Measurements from ENCODE around the gene BCAS1.

BCAS1 gene

DNA sequence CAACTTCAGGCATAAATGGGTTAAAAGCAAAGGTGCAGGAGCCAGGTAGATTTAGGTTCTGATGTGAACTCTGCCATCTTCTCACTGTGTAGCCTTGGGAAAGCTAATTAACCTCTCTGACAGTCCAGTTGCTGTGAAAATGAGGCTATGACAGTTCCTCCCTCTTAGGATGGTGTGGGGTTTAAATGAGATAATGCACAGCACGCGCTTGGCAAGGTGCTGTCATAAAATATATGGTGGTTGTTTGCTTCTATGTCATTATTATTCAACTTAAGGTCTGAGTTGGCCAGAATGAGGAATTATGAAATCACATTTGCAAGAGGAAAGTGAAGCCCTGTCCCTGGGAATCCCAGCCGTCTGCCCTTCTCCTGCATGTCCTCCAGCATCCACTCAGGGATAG is 15.5 kb upstream of the BCAS1 start:
- H3K4me3 ChIP-seq (replicated peaks; ENCODE audit: low read depth, low read length) = no peak overlapping the region
- TF ChIP-seq, protein P1, sequence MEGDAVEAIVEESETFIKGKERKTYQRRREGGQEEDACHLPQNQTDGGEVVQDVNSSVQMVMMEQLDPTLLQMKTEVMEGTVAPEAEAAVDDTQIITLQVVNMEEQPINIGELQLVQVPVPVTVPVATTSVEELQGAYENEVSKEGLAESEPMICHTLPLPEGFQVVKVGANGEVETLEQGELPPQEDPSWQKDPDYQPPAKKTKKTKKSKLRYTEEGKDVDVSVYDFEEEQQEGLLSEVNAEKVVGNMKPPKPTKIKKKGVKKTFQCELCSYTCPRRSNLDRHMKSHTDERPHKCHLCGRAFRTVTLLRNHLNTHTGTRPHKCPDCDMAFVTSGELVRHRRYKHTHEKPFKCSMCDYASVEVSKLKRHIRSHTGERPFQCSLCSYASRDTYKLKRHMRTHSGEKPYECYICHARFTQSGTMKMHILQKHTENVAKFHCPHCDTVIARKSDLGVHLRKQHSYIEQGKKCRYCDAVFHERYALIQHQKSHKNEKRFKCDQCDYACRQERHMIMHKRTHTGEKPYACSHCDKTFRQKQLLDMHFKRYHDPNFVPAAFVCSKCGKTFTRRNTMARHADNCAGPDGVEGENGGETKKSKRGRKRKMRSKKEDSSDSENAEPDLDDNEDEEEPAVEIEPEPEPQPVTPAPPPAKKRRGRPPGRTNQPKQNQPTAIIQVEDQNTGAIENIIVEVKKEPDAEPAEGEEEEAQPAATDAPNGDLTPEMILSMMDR (IDR thresholded peaks at IDR 0.05; ENCODE audit: insufficient read depth, low read length, poor library complexity, severe bottlenecking) = no peak
- H3K27me3 ChIP-seq (replicated peaks; ENCODE audit: control insufficient read depth, insufficient read depth, low read length) = no peaks in the 10 kb centered on the region
- no peak for DNase-seq (ENCODE audit: extremely low read depth, insufficient read length)
- H3K36me3 ChIP-seq (ENCODE audit: control insufficient read depth, insufficient read depth, low read length) = no peaks in the 10 kb centered on the region

DNA sequence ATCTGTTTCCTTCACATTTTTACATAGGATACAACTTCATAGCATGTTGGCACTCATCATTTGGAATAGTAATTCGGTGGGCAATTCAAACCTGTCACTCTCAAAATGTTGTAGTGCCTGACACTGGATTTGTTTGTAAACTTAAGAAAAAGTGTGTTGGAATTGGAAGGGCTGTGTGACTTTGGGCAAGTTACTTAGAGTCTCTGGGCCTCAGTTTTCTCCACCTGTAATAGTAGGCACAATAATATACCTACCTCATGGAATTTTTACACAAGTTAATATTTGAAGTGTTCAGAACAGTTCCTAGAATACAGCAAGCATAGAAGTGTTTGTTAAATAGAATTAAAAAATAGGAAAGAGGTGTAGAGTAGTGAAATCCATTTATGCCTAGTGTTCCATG is 15.0 kb upstream of the BCAS1 start:
- TF ChIP-seq, protein P1 (IDR thresholded peaks at IDR 0.05; ENCODE audit: insufficient read depth, low read length, poor library complexity, severe bottlenecking) = no peak

DNA sequence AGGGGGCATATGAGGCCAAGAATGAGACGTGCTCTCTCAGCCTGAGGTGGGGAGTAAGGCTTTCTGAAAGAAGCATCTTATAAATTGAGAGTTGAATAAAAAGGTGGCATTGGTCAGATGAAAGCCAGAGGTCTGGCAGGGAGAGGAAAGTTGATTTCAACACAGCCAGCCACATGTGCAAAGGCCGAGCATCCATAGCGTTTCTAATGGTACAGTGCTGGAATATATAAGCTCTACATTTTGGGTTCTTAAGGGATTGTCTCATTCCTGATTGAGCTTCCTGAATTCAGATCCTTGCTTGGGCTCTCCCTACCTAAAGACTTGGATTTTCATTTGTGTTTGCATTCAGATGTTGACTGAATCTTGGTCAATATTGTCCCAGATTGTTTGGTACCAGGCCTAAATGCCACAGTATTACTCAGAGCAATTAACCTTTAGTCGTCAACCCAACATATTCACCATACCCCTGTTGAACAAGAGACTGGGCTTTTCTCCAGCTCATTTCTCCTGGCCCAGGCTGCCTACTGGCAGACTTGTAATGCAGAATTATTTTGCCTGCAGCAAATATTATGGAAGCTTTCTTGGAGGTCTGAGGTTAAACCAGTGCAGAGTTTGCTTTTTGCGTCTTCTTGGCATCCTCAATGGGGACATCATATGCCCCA is 14.5 kb upstream of the BCAS1 start:
- Histone ChIP-seq H3K27me3 (replicated peaks; ENCODE audit: control insufficient read depth, insufficient read depth, low read length) (no peaks in the 10 kb centered on the region), H3K36me3 (ENCODE audit: control insufficient read depth, insufficient read depth, low read length) (no peaks in the 10 kb centered on the region), H3K4me3 (replicated peaks; ENCODE audit: low read depth, low read length) (no peak overlapping the region)
- TF ChIP-seq, protein P1 (IDR thresholded peaks at IDR 0.05; ENCODE audit: insufficient read depth, low read length, poor library complexity, severe bottlenecking) = no peak
- no peak for DNase-seq (ENCODE audit: extremely low read depth, insufficient read length)

More for the DNA sequence above, 15.0 kb upstream of the BCAS1 start:
- Histone ChIP-seq H3K4me3 (replicated peaks; ENCODE audit: low read depth, low read length) (no peak overlapping the region), H3K27me3 (replicated peaks; ENCODE audit: control insufficient read depth, insufficient read depth, low read length) (no peaks in the 10 kb centered on the region), H3K36me3 (ENCODE audit: control insufficient read depth, insufficient read depth, low read length) (no peaks in the 10 kb centered on the region)
- DNase-seq (ENCODE audit: extremely low read depth, insufficient read length) = no peak

GRCh38 chr20:54084193-54084592 is 13.8 kb upstream of the BCAS1 start:
- Histone ChIP-seq H3K4me3 (replicated peaks; ENCODE audit: low read depth, low read length) (no peak overlapping the region), H3K27me3 (replicated peaks; ENCODE audit: control insufficient read depth, insufficient read depth, low read length) (no peaks in the 10 kb centered on the region), H3K36me3 (ENCODE audit: control insufficient read depth, insufficient read depth, low read length) (no peaks in the 10 kb centered on the region)
- TF ChIP-seq, protein P1 (IDR thresholded peaks at IDR 0.05; ENCODE audit: insufficient read depth, low read length, poor library complexity, severe bottlenecking) = no peak
- DNase-seq (ENCODE audit: extremely low read depth, insufficient read length) = no peak

DNA sequence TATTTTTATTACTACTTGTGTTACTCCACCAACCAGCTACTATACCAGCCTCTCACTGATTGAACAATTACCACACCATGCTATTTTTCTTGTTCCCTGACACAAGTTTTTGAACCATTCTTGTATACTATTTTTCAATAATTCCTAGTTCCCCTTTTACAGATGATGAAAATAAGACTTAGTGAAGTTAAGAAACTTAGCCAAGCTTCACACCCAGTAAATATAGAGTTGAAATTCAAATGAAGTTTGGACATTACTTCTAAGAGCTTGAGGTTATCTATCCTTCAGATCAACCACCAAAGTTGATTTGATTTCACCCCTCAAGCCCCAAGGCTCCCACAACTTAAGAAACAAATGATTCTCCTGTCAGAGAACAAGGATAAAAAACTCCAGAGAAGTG is 13.1 kb upstream of the BCAS1 start:
- Histone ChIP-seq H3K27me3 (replicated peaks; ENCODE audit: control insufficient read depth, insufficient read depth, low read length) (no peaks in the 10 kb centered on the region), H3K4me3 (replicated peaks; ENCODE audit: low read depth, low read length) (no peak overlapping the region), H3K36me3 (ENCODE audit: control insufficient read depth, insufficient read depth, low read length) (no peaks in the 10 kb centered on the region)
- TF ChIP-seq, protein P1 (IDR thresholded peaks at IDR 0.05; ENCODE audit: insufficient read depth, low read length, poor library complexity, severe bottlenecking) = no peak
- no peak for DNase-seq (ENCODE audit: extremely low read depth, insufficient read length)

GRCh38 chr20:54082100-54082499 is 11.7 kb upstream of the BCAS1 start:
- TF ChIP-seq, protein P1 (IDR thresholded peaks at IDR 0.05; ENCODE audit: insufficient read depth, low read length, poor library complexity, severe bottlenecking) = no peak
- Histone ChIP-seq H3K36me3 (ENCODE audit: control insufficient read depth, insufficient read depth, low read length) (no peaks in the 10 kb centered on the region), H3K4me3 (replicated peaks; ENCODE audit: low read depth, low read length) (no peak overlapping the region), H3K27me3 (replicated peaks; ENCODE audit: control insufficient read depth, insufficient read depth, low read length) (no peaks in the 10 kb centered on the region)
- no peak for DNase-seq (ENCODE audit: extremely low read depth, insufficient read length)
